Activated CD4-positive, alpha-beta T cell treated with anti-CD3 and anti-CD28 coated beads, Interleukin-2, amount 50 U/mL, for 1 hour (primary cell): ENCODE measurements around the gene PDZD8.
"Not testable (repeated sequence)": the region's sequence is repeated elsewhere in the genome, so short reads cannot be mapped to it uniquely, and the experiment has no call there.

Experiments used
- DNase-seq: peaks from one replicate; pipeline ENCODE4 v3.0.0-alpha.2; 2020

Gene PDZD8

DNA sequence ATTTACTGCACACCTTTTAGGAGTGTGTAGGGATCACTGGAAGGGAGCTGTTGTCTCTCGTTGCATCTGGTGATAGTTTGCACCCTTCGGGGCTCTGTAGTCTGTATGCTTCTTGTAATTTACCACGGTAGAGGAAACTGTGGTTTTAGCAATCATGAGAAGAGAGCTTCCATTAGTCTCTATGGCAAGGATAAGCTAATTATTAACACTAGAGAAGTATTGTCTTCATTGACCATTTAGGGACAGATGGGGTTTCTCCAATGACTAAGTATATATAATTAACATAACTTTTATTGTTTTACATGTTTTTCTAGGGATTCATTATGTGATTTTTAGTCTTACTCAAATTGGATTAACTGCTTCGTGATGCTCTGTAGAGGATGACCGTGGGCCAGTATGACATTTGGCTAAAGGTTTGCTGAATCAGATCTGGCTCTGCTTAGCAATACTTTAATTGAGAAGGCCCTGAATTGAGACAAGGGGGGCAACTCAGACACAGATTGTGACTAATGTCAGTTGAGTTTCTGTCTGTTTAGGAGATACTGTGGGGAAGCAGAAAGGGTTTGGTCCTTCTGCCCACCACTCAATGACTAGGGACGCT lies 125.6 kb downstream of the PDZD8 start:
- DNase-seq = no peak

DNA sequence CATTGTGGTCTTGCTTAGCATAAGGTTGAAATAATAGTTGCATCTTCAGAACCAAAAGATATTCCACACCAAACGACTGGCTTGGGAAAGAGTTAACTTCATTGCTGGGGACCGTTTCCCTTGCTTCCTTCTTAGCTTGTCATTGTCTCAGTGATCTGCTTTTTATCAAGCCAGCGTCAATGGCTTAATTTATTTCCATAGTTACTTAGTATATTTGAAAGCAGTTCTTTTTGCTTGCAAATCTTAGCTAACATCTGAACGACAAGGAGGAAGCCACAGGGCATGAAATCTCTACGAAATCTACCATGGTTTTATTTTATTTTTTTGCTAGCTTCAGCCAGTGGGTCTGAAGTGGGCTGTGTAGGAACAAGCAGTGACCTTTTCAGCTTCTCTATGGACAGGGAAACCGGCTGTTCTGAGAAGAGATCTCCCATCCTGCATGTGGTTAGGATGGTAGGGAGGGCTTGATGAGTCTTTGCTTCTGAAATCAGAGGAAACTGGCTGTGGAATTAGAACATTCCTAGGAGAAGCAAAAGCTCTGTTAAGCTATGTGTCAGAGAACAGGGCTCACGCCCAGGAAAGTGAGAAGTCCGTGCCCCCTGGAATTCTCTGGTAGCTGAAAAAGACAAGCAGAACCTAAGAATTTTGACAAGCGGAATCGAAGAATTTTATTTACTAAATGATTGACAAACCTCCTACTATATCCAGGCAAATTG lies 126.3 kb downstream of the PDZD8 start:
- DNase-seq = no peak

DNA sequence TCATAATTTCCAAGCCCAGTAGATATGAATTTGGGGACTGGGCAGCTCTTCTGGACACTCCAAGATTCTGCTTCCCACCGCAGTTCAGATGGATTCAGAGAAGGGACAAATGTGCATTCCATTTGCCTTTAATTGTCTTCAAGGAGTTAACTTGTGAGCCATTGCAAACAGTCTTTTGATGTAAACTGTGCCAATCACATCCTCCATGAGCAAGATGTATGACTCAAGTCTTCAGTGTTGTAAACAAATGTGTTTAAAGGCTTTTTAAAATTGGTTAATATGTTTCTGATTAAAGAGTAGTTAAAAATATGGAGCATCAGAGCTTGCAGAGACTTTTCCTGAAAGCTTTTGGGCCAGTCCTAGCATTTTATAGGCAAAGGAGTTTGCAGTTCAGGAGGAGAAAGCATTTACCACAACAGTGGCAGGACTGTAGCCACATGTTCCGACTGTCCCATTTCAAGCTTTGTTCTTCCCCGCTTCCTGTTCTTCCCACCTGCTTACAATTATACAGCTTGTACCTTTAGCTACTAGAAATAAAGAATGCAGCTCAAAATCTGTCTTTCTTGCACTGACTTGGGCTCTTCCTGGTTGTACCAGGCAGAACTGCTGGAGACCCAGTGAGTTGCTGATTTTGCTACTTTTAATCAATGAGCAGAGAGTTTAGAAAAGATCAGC lies 128.1 kb downstream of the PDZD8 start:
- DNase-seq = no peak

DNA sequence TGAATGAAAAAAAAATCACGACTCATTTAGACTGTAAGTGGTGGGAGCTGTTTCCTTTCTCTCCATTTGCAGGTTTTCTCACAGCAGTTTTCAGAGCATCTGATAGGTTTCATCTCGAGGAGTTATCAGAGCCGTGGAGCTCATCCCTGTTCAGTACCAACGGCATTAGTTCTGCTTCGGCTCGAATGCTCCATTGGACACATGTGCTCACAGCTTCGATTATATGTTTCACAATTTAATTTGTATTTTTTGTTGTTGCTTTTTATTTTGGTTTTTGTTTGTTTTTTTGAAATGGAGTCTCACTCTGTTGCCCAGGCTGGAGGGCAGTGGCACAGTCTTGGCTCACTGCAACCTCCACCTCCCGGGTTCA lies 132.8 kb downstream of the PDZD8 start:
- no peak for DNase-seq

DNA sequence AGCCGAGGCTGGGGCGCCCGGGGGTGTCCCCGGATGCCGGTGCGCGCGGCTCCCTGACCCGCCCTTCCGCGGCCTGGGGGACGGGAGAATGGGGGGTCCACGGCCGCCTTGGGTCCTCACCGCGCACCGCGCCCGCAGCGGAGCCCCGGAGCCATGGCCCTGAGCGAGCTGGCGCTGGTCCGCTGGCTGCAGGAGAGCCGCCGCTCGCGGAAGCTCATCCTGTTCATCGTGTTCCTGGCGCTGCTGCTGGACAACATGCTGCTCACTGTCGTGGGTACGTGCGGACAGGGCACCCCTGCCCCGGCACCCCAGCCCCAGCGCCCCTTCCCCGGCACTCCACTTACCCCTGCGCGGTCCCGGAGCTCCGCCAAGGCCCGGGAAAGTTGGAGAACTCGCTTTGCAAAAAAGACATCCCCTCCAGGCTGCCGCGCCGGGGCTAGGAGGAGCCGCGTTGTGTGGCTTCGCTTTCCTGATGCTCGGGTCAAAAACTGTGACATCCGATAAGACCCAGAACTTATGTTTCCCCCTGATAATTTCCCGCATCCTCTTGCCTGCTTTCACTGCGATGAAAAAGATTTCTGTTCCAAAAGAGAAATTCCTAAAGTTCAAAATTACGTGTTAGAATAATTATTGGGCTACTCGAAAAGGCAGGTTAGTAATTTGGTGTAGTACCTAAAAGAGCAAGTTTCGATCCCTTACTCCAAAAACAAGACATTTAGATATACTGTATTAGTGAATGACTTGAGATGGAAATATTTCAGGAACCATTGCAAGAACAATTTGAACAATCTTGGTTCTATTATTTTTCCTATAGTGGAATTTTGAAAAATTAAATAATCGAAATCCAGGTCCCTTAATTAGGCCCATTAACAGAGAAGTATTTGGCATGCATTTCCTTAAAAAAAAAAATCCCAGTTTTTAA lies 133.4 kb downstream of the PDZD8 start:
- DNase-seq = no peak

DNA sequence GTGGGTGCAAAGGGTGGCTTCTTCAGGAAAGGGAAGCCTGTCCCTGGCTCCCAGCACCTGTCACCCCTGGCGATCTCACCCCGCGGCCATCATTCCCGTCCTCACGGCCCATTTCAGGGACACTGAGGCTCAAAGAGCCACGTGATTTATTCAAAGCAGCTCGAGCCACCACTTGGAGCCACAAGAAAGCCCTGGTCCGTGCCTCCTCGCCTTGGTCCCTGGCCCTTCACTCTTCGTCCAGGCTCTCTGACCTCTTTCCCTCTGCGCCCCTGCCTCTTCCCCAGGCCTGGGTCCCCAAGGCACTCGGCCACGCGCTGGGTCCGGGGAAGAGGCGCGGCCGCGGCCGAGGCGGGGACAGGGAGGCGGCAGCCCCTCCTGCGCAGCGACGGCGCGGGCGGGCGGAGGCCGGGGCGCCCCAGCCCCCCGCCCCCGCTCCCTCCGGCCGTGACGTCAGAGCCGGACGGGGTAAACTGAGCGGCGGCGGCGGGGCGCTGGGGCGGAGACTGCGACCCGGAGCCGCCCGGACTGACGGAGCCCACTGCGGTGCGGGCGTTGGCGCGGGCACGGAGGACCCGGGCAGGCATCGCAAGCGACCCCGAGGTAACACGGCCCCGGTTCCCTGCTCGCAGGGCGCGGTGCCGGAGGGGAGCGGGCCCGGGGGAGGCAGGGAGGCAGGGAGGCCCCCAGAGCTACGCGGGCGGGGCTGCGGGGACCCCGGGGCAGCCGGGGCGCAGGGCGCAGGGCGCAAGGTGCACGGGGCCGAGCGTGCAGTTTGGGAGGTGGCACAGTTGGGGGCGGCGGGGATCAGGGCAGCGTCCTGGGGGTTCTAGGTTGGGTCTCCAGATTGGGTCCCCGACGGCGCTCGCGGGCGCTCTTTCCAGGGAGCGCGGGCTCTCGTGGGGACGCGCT lies 134.4 kb downstream of the PDZD8 start, which contains the start of gene SLC18A2:
Gene SLC18A2, plus strand, starts transcription at position 494 of the 909 bp plus-strand sequence. CDS start 580 bp downstream, outside the sequence.
- no peak for DNase-seq

DNA sequence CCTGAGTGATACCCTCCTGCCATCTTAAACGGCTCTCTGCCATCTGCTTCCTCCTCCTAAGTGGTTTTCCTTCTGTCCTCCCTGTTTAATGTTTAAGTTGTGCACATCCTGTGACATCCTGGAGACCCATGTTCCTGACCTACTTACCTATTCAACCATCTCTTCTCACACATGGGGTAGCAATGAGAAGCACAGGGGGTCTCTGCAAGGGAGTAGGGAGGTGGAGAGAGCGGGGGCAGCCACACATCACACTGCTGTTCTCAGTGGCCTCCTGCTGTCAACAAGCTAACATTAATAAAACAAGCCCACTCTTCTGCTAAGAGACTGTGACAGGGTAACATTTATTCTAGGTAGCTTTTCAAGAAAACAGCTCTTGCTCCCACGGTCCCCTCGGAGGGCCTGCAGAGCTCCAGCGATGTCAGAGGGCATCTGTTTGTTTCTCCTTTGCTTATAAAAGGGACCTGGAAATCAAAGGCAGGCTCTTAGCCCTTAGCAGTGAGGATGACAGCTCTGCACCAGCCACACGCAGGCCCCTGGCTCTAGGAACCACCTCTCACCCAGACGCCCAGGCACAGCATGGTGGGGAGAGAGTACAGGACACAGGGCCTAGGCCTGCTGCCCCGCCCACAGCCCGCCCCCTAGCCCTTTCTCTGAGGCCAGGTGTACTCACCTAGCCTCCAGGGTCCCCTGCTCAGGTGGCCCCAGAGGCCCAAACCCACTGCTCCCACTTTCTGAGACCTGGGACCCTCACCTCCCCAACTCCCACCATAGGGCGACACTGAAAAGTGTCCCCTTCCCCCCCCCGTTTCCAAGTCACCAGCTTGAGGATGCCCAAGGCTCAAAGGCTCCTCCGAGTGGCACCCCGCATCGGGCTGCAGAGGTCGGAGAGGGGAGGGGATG lies 135.3 kb downstream of the PDZD8 start:
- DNase-seq = no peak

DNA sequence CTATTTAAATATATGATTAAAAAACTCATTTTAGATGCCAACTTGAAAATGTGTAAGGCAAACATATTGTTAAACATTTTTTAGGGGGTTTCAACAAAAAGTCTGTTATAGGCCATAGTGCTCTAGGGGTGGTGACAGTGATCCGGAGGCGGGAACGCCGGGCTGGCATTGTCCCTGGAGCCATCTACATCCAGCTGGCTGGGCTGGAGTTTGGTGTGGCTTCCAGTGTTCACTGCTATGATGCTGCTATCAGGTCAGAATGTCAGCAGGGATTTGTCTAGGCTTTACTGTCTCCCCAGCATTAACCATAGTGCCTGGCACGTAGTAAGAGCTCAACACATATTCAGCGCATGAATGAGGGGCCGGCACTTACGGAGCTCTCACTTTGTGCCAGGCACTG lies 136.2 kb downstream of the PDZD8 start:
- no peak for DNase-seq

DNA sequence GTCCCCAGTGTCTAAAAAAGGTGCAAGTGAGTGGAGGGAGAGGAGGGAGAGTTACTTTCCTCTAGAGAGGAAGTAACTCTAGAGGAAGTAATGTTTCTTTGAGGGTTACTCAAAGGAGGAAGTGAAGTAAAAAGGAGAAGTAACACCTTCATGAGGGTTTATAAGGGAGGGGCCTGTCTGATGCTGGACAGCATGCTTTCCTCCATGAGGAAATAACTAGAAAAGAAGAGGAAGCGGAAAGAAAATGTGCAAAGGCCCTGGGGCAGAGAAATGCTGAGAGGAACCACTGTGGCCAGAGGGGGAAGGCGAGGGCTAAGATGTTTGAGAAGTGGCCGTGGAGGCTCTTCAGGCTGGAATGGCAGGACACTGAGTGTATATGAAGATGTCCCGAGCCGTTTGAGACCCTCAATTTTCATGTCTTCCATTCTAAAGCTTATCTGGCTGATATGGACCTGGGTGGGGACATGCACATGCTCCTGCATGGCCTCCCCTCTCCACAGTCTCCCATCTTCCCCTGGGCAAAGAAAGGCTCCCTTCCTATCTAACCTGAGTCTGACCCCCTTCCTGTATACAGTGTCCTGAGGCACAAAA lies 137.7 kb downstream of the PDZD8 start:
- DNase-seq = no peak

DNA sequence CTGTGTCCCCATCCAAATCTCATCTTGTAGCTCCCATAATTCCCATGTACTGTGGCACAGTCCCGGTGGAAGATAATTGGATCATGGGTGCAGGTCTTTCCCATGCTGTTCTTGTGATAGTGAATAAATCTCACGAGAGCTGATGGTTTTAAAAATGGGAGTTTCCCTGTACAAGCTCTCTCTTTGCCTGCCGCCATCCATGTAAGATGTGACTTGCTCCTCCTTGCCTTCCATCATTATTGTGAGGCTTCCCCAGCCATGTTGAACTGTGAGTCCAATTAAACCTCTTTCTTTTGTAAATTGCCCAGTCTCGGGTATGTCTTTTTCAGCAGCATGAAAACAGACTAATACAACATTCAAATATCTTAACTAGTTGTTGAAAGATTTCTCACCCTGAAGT lies 145.1 kb downstream of the PDZD8 start:
- DNase-seq = not testable (repeated sequence)

DNA sequence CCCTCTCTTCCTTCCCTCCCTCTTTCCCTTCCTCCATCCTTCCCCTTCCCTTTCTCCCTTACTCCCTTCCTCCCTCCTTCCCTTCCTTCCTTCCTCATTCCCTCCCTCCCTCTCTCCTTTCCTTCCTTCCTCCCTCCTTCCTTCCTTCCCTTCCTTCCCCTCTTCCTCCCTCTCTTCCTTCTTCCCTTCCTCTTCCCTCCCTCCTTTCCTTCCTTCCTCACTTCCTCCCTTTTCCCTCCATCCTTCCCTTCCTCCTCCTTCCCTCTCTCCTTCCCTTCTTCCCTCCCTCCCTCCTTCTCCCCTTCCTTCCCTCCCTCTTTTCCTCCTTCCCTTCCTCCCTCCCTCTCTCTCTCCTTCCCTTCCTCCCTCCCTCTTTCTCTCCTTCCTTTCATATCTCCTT lies 147.0 kb downstream of the PDZD8 start:
- DNase-seq = no peak
